Endothelial cell of umbilical vein (primary cell): ENCODE data around the gene ABLIM1. TPM values are rescaled to one million over a fixed set of nuclear protein-coding genes. Genes with fewer than 3 reads are reported as not detected.

ENCODE experiments used
- BruUV-seq: library from RNA; stranded (reverse); fragments of 400-500 nt; replicated peaks from 2 replicates; lab custom pipeline; 2021; lab: Mats Ljungman, UMichigan
- CTCF ChIA-PET: fragments of 300-600, 350-600 bp; sonication (Branson Sonifier 250); formaldehyde crosslinking; loops from one replicate; lab custom pipeline; 2021; ENCODE audit warnings: antibody characterized with exemption, inconsistent platforms; lab: Charles Lee
- POLR2A ChIA-PET: fragments of 300-600, 350-600 bp; sonication (Branson Sonifier 250); formaldehyde crosslinking; loops from one replicate; lab custom pipeline; 2021; ENCODE audit warnings: antibody characterized with exemption, inconsistent platforms; lab: Charles Lee
- DNase-seq: peaks from one replicate; pipeline ENCODE4 v3.0.0-alpha.2; 2011; ENCODE audit warnings: low read depth, low spot score
- FAIRE-seq: peaks from 2 replicates; lab custom pipeline; 2011; peaks lifted over from hg19 to GRCh38; lab: Jason Lieb, UNC
- H2AFZ ChIP-seq: 2 replicates; pipeline ENCODE4 v1.6.0; 2012; ENCODE audit warnings: low read depth, low read length, control low read depth, inconsistent platforms
- H3K27ac ChIP-seq: 2 replicates; pipeline ENCODE4 v1.5.1; 2011; ENCODE audit warnings: low read depth, mild to moderate bottlenecking, control low read depth, low read length, moderate library complexity; ENCODE audit not compliant: insufficient read depth
- H3K27me3 ChIP-seq, 2 experiments: 2 replicates each; pipeline versions ENCODE4 v1.6.0 to v1.6.1; 2011; ENCODE audit warnings: low read length in 2 of 2, mixed read lengths in 1 of 2; ENCODE audit not compliant: control insufficient read depth in 2 of 2, insufficient read depth in 2 of 2
- H3K36me3 ChIP-seq, 2 experiments: 2 replicates in 1 of 2; 3 replicates in 1 of 2; pipeline ENCODE4 v1.5.1; 2011; ENCODE audit warnings: low read length in 2 of 2, mild to moderate bottlenecking in 1 of 2, moderate library complexity in 1 of 2; ENCODE audit not compliant: control insufficient read depth in 2 of 2, insufficient read depth in 2 of 2; ENCODE audit errors: extremely low read depth in 1 of 2
- H3K4me1 ChIP-seq: 3 replicates; pipeline ENCODE4 v1.5.1; 2011; ENCODE audit warnings: mild to moderate bottlenecking, low read length; ENCODE audit not compliant: control insufficient read depth, insufficient read depth; ENCODE audit errors: extremely low read depth
- H3K4me2 ChIP-seq: 2 replicates; pipeline ENCODE4 v1.6.1; 2011; ENCODE audit warnings: low read length, control low read depth, mixed read lengths; ENCODE audit not compliant: insufficient read depth
- H3K4me3 ChIP-seq, 3 experiments: fragments of 200-600 bp in 1 of 3; sonication (generic), shearing (Covaris generic) in 1 of 3; replicated peaks in 1 of 3; 2 replicates each; pipeline ENCODE4 v1.5.1; 2011 to 2016; ENCODE audit warnings: control low read depth in 3 of 3, low read length in 3 of 3, mild to moderate bottlenecking in 2 of 3, inconsistent platforms in 1 of 3, low read depth in 1 of 3, moderate library complexity in 1 of 3; ENCODE audit not compliant: insufficient read depth in 1 of 3
- H3K79me2 ChIP-seq: 2 replicates; pipeline ENCODE4 v1.6.0; 2012; ENCODE audit warnings: low read length, inconsistent platforms; ENCODE audit not compliant: control insufficient read depth, insufficient read depth
- H3K9ac ChIP-seq: replicated peaks from 2 replicates; pipeline ENCODE3; 2011; ENCODE audit warnings: low read length, control low read depth; ENCODE audit not compliant: insufficient read depth; ENCODE audit errors: extremely low read depth
- H3K9me1 ChIP-seq: replicated peaks from 3 replicates; pipeline ENCODE4 v1.6.0; 2011; ENCODE audit warnings: mild to moderate bottlenecking, low read length; ENCODE audit not compliant: control insufficient read depth, insufficient read depth; ENCODE audit errors: extremely low read depth
- H3K9me3 ChIP-seq: replicated peaks from 2 replicates; pipeline ENCODE4 v1.5.1; 2012; ENCODE audit warnings: low read length, inconsistent platforms; ENCODE audit not compliant: control insufficient read depth, insufficient read depth
- H4K20me1 ChIP-seq: replicated peaks from 2 replicates; pipeline ENCODE3; 2011; ENCODE audit warnings: mild to moderate bottlenecking, low read length; ENCODE audit not compliant: control insufficient read depth, insufficient read depth; ENCODE audit errors: extremely low read depth
- CTCF ChIP-seq, 2 donors: IDR thresholded peaks; 1 replicate in 1 of 2; 2 replicates in 1 of 2; pipeline ENCODE4 v1.5.1; 2011; ENCODE audit warnings: low read length in 2 of 2, mild to moderate bottlenecking in 2 of 2, moderate library complexity in 2 of 2, control low read depth in 1 of 2, inconsistent platforms in 1 of 2, low read depth in 1 of 2; ENCODE audit not compliant: insufficient read depth in 1 of 2; ENCODE audit errors: extremely low read depth in 1 of 2
- EZH2 ChIP-seq: IDR thresholded peaks from 2 replicates; pipeline ENCODE4 v1.6.1; 2012; ENCODE audit warnings: borderline replicate concordance, low read depth, mild to moderate bottlenecking, moderate library complexity, low read length, inconsistent platforms; ENCODE audit not compliant: severe bottlenecking
- FOS ChIP-seq: IDR thresholded peaks from 2 replicates; pipeline ENCODE4 v1.6.1; 2011; ENCODE audit warnings: mild to moderate bottlenecking, low read length, moderate library complexity, borderline replicate concordance; ENCODE audit not compliant: insufficient read depth
- JUN ChIP-seq: IDR thresholded peaks from 2 replicates; pipeline ENCODE4 v1.6.1; 2011; ENCODE audit warnings: borderline replicate concordance, low read depth; ENCODE audit not compliant: insufficient read length, insufficient read depth
- MAX ChIP-seq: IDR thresholded peaks from 2 replicates; pipeline ENCODE4 v1.6.1; 2011; ENCODE audit not compliant: insufficient read depth, insufficient read length
- POLR2A ChIP-seq: IDR thresholded peaks from 2 replicates; pipeline ENCODE4 v1.6.1; 2012; ENCODE audit warnings: low read depth, mild to moderate bottlenecking, control low read depth, low read length
- dilution Hi-C: fragments of 300-500 bp; cut with MboI; formaldehyde crosslinking; loops from one replicate; pipeline ENCODE4 v1.15.0; 2019; ENCODE audit warnings: low sequenced_read_pairs; ENCODE audit not compliant: extremely low pct_ligation_motif_present
- intact Hi-C: fragments of 100-400 bp; cut with micrococcal nuclease; formaldehyde crosslinking; loops from one replicate; pipeline ENCODE4 v1.10.0; 2022
- polyA plus RNA-seq, 4 experiments: library from polyadenylated mRNA; depleted of rRNA in 3 of 4; stranded (reverse) in 3 of 4; unstranded in 1 of 4; fragments of >200 nt; gene quantifications; 2 replicates each; pipeline versions ENCODE4 v1.2.1 to v1.2.3, GENCODE V29; 2011 to 2012; ENCODE audit warnings: missing spikeins in 1 of 4
- total RNA-seq: library from RNA; stranded (reverse); gene quantifications from 2 replicates; pipeline ENCODE4 v1.2.3, GENCODE V29; 2021

Gene ABLIM1
- total and polyA plus RNA-seq, 2 donors (not counting 3 experiments of a cell fraction or from before 2014, with no cell fraction given): 128 to 235 TPM

- Histone ChIP-seq H3K27ac (no peak overlapping the region), H2AFZ (no peak overlapping the region), H3K79me2 (no peaks in the 10 kb centered on the region), H4K20me1 (no peaks in the 10 kb centered on the region), H3K4me1 (peaks cover 50% of the 10 kb centered on the region), H3K36me3 (no peaks in the 10 kb centered on the region), H3K9me3 (no peaks in the 10 kb centered on the region), H3K9ac (no peak overlapping the region), H3K27me3 (no peaks in the 10 kb centered on the region), H3K4me3 (no peak overlapping the region), H3K4me2 (no peak overlapping the region), H3K9me1 (no peaks in the 10 kb centered on the region)
- BruUV-seq: no TSS peak
- intact Hi-C loops: no loop called here
- FAIRE-seq: no peak
- CTCF ChIA-PET: interaction anchor here (1.0 to 1.1 kb wide), 2 partner anchors 8 to 24 kb away, joined by 3 read pairs; no protein-coding TSS in a partner anchor
- TF ChIP-seq EZH2 (no peak), POLR2A (no peak), CTCF (IDR thresholded peaks at IDR 0.05; ENCODE audit: extremely low read depth in 1 of 2, insufficient read depth in 1 of 2, low read depth in 1 of 2, low read length in 2 of 2) (no peak), MAX (no peak), JUN (no peak), FOS (no peak)
- POLR2A ChIA-PET: no interaction called here
- no peak for DNase-seq
- dilution Hi-C loops: no loop called here
Measured at GRCh38 chr10:114655671-114656070, 2.4 kb downstream of the ABLIM1 start.
